Neuronal stem cell (in vitro differentiated cells): ENCODE data around the gene SINHCAF.

ENCODE experiments used
- DNase-seq: peaks from one replicate; pipeline ENCODE4 v3.0.0-alpha.2; 2013; ENCODE audit warnings: low spot score
- H2AFZ ChIP-seq: one replicate; pipeline ENCODE4 v1.6.1; 2013; ENCODE audit warnings: mild to moderate bottlenecking, low read length, inconsistent platforms
- H2AK5ac ChIP-seq: 2 replicates; pipeline ENCODE4 v1.6.1; 2013; ENCODE audit warnings: low read depth, mild to moderate bottlenecking, inconsistent platforms, low read length, moderate library complexity, mixed read lengths
- H2BK120ac ChIP-seq: 2 replicates; pipeline ENCODE4 v1.6.1; 2013; ENCODE audit warnings: low read depth, mild to moderate bottlenecking, inconsistent platforms, low read length, moderate library complexity, mixed read lengths
- H2BK12ac ChIP-seq: one replicate; pipeline ENCODE4 v1.6.1; 2013; ENCODE audit warnings: low read length, inconsistent platforms
- H2BK15ac ChIP-seq: 2 replicates; pipeline ENCODE4 v1.6.1; 2013; ENCODE audit warnings: mild to moderate bottlenecking, low read length, inconsistent platforms, mixed read lengths
- H2BK5ac ChIP-seq: one replicate; pipeline ENCODE4 v1.6.1; 2013; ENCODE audit warnings: inconsistent platforms, mild to moderate bottlenecking, low read length, moderate library complexity
- H3K14ac ChIP-seq: one replicate; pipeline ENCODE4 v1.6.1; 2013; ENCODE audit warnings: low read length, inconsistent platforms
- H3K18ac ChIP-seq: 2 replicates; pipeline ENCODE4 v1.6.1; 2013; ENCODE audit warnings: low read length, inconsistent platforms
- H3K23ac ChIP-seq: 2 replicates; pipeline ENCODE4 v1.6.1; 2013; ENCODE audit warnings: low read depth, mild to moderate bottlenecking, mixed read lengths, low read length, inconsistent platforms; ENCODE audit not compliant: poor library complexity
- H3K27ac ChIP-seq: replicated peaks from 3 replicates; pipeline ENCODE4 v1.5.1; 2013; ENCODE audit warnings: low read length, inconsistent platforms
- H3K27me3 ChIP-seq, 3 experiments: 2 replicates each; pipeline ENCODE4 v1.6.1; 2013; ENCODE audit warnings: low read length in 3 of 3, mild to moderate bottlenecking in 2 of 3, inconsistent platforms in 1 of 3, low read depth in 1 of 3, mixed read lengths in 1 of 3, moderate library complexity in 1 of 3; ENCODE audit not compliant: control insufficient read depth in 3 of 3, insufficient read depth in 3 of 3
- H3K36me3 ChIP-seq, 2 donors: replicated peaks in 1 of 2; 2 replicates each; pipeline ENCODE4 v1.6.1; 2013; ENCODE audit warnings: low read length in 2 of 2; ENCODE audit not compliant: control insufficient read depth in 2 of 2, insufficient read depth in 2 of 2
- H3K4ac ChIP-seq: 2 replicates; pipeline ENCODE4 v1.6.1; 2013; ENCODE audit warnings: inconsistent platforms, mild to moderate bottlenecking, low read length, moderate library complexity
- H3K4me1 ChIP-seq, 2 donors: 1 replicate in 1 of 2; 2 replicates in 1 of 2; pipeline ENCODE4 v1.6.1; 2013; ENCODE audit warnings: low read length in 2 of 2, low read depth in 1 of 2; ENCODE audit not compliant: control insufficient read depth in 2 of 2, insufficient read depth in 1 of 2
- H3K4me2 ChIP-seq: one replicate; pipeline ENCODE4 v1.6.1; 2013; ENCODE audit warnings: mild to moderate bottlenecking, low read length, inconsistent platforms; ENCODE audit not compliant: insufficient read depth, poor library complexity, severe bottlenecking
- H3K4me3 ChIP-seq, 2 donors: 2 replicates each; pipeline ENCODE4 v1.5.1; 2013; ENCODE audit warnings: low read length in 2 of 2, mild to moderate bottlenecking in 2 of 2, inconsistent platforms in 1 of 2, moderate library complexity in 1 of 2
- H3K79me1 ChIP-seq: one replicate; pipeline ENCODE4 v1.6.1; 2013; ENCODE audit warnings: low read depth, mild to moderate bottlenecking, inconsistent platforms, low read length, moderate library complexity
- H3K9ac ChIP-seq: one replicate; pipeline ENCODE4 v1.6.1; 2013; ENCODE audit warnings: mild to moderate bottlenecking, low read depth, low read length, inconsistent platforms; ENCODE audit not compliant: poor library complexity
- H3K9me3 ChIP-seq, 2 donors: replicated peaks in 1 of 2; 2 replicates each; pipeline versions ENCODE3 to v1.6.1; 2013; ENCODE audit warnings: low read length in 2 of 2, mild to moderate bottlenecking in 2 of 2, inconsistent platforms in 1 of 2, low read depth in 1 of 2, mixed read lengths in 1 of 2, moderate library complexity in 1 of 2; ENCODE audit not compliant: control insufficient read depth in 2 of 2, insufficient read depth in 1 of 2
- H4K8ac ChIP-seq: one replicate; pipeline ENCODE4 v1.6.1; 2013; ENCODE audit warnings: low read depth, mild to moderate bottlenecking, inconsistent platforms, low read length, moderate library complexity
- H4K91ac ChIP-seq: one replicate; pipeline ENCODE4 v1.6.1; 2013; ENCODE audit warnings: low read length, low read depth, mild to moderate bottlenecking, inconsistent platforms; ENCODE audit not compliant: poor library complexity
- WGBS, 2 donors: extraction: QIAGEN DNeasy Blood & Tissue Kit; methylation state at CpG; one replicate each; pipeline ENCODE4 v1.1.7; 2013; ENCODE audit warnings: missing lambda C conversion rate in 2 of 2, mixed read lengths in 1 of 2; ENCODE audit not compliant: insufficient read length in 2 of 2, insufficient replicate concordance in 1 of 2; ENCODE audit errors: extremely low coverage in 2 of 2; 5-methylcytosine and 5-hydroxymethylcytosine counted together

Gene SINHCAF

GRCh38 chr12:31316891-31317290 is 9.1 kb downstream of the SINHCAF start:
- no peak overlapping the region for H2BK15ac ChIP-seq
- H2BK120ac ChIP-seq, result no peak overlapping the region
- no peak overlapping the region for H2AK5ac ChIP-seq
- no peak overlapping the region for H2BK12ac ChIP-seq
- H3K4ac ChIP-seq, result no peak overlapping the region
- no peak overlapping the region for H3K9ac ChIP-seq
- no peak overlapping the region for H4K91ac ChIP-seq
- WGBS, 2 donors, result no CpG with 5 or more reads among the region's 3 CpGs
- H3K4me3 ChIP-seq, result no peak overlapping the region
- H3K14ac ChIP-seq, result no peak overlapping the region
- H3K27ac ChIP-seq, result no peak overlapping the region
- peaks cover 0 to 30% of the 10 kb centered on the region in 2 donors for H3K36me3 ChIP-seq
- no peak overlapping the region for H4K8ac ChIP-seq
- no peaks in the 10 kb centered on the region for H3K27me3 ChIP-seq
- no peak overlapping the region for H3K23ac ChIP-seq
- DNase-seq, result no peak
- no peak overlapping the region for H3K18ac ChIP-seq
- H3K9me3 ChIP-seq, result peaks cover 4 to 15% of the 10 kb centered on the region in 2 donors
- H3K4me2 ChIP-seq, result no peak overlapping the region
- peaks cover 8 to 20% of the 10 kb centered on the region in 2 donors for H3K4me1 ChIP-seq
- H3K79me1 ChIP-seq, result no peaks in the 10 kb centered on the region
- no peak overlapping the region for H2BK5ac ChIP-seq
- no peak overlapping the region for H2AFZ ChIP-seq

GRCh38 chr12:31315784-31316465 is 10.0 kb downstream of the SINHCAF start:
- peaks cover 4 to 24% of the 10 kb centered on the region in 2 donors for H3K9me3 ChIP-seq
- DNase-seq, result no peak
- H2BK12ac ChIP-seq, result no peak overlapping the region
- H2BK15ac ChIP-seq, result no peak overlapping the region
- no peak overlapping the region for H3K27ac ChIP-seq
- no peak overlapping the region for H3K23ac ChIP-seq
- H3K79me1 ChIP-seq, result no peaks in the 10 kb centered on the region
- no peak overlapping the region for H3K4me2 ChIP-seq
- H3K27me3 ChIP-seq, result no peaks in the 10 kb centered on the region
- H3K4me1 ChIP-seq, result peaks cover 8 to 10% of the 10 kb centered on the region in 2 donors
- H4K91ac ChIP-seq, result no peak overlapping the region
- no peak overlapping the region for H3K14ac ChIP-seq
- no peak overlapping the region for H2AFZ ChIP-seq
- no peak overlapping the region for H3K4ac ChIP-seq
- no peak overlapping the region for H3K9ac ChIP-seq
- H3K4me3 ChIP-seq, result no peak overlapping the region
- H3K18ac ChIP-seq, result no peak overlapping the region
- peaks cover 0 to 40% of the 10 kb centered on the region in 2 donors for H3K36me3 ChIP-seq
- WGBS, 2 donors, result no CpG with 5 or more reads among the region's 7 CpGs
- no peak overlapping the region for H4K8ac ChIP-seq
- no peak overlapping the region for H2BK120ac ChIP-seq
- H2BK5ac ChIP-seq, result no peak overlapping the region
- no peak overlapping the region for H2AK5ac ChIP-seq

DNA sequence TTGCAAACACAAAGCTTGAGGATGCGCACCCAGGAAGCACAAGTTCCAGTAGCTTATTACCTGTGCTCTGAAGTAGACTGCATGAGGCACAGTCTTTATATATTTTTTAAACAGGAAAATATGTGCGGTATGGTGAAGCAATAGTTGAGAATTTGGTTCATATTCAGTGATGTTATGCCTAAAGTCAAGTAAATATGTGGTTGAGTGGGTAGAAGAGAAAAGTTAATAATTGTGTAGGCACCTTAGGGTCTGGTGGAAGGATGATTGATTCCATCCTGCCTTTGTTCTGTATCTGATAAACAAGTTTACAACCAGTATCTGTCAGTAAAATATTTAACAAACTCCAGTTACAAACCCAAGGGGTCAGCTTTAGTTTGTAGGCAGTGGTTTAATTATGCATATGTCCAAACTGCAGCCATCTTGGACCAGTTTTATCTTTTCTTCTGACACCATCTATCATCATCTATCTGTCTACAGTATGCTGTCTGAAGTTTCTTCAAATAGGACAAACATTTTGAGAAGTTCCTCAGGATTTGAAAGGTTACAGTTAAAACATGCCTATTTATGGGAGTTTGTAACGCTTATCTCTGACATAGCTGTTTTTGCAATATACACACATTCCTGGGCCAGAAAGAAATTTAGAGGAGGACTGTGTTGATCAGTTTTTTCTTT is 10.8 kb downstream of the SINHCAF start:
- no peak overlapping the region for H3K4me2 ChIP-seq
- H3K4me1 ChIP-seq, result peaks cover 8% of the 10 kb centered on the region in 2 donors
- H3K23ac ChIP-seq, result no peak overlapping the region
- no peak overlapping the region for H4K8ac ChIP-seq
- no peak overlapping the region for H2BK15ac ChIP-seq
- no peak overlapping the region for H3K9ac ChIP-seq
- peaks cover 4 to 27% of the 10 kb centered on the region in 2 donors for H3K9me3 ChIP-seq
- no peaks in the 10 kb centered on the region for H3K79me1 ChIP-seq
- no peak overlapping the region for H2AK5ac ChIP-seq
- no peak overlapping the region for H3K4ac ChIP-seq
- no peak overlapping the region for H3K14ac ChIP-seq
- H2AFZ ChIP-seq, result no peak overlapping the region
- H2BK5ac ChIP-seq, result no peak overlapping the region
- H2BK120ac ChIP-seq, result no peak overlapping the region
- H3K27me3 ChIP-seq, result no peaks in the 10 kb centered on the region
- no peak overlapping the region for H4K91ac ChIP-seq
- H3K36me3 ChIP-seq, result peaks cover 0 to 47% of the 10 kb centered on the region in 2 donors
- no peak for DNase-seq
- no peak overlapping the region for H3K27ac ChIP-seq
- no peak overlapping the region for H3K18ac ChIP-seq
- WGBS, 2 donors, result no CpG with 5 or more reads among the region's 3 CpGs
- no peak overlapping the region for H3K4me3 ChIP-seq
- H2BK12ac ChIP-seq, result no peak overlapping the region

DNA sequence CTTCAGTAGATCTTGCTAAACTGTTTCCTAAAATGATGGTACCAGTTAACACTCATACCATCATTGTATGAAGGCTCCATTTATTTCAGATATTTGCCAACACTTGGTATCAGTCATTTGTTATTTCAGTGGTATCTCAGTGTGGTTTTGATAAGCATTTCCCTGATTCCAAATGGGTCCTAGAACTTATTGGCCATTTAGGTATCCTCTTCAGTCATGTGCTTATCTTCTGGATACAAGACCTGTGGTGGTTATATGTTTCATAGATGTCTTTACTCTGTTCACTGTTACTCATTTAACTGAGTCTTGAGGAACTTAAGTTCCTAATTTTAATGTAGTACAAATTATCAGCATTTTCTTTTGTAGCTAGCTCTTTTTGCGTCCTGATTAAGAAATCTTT is 13.5 kb downstream of the SINHCAF start:
- Histone ChIP-seq H2BK12ac (no peak overlapping the region), H3K9ac (no peak overlapping the region), H3K14ac (no peak overlapping the region), H3K9me3 (peaks cover 4 to 37% of the 10 kb centered on the region in 2 donors), H3K79me1 (no peaks in the 10 kb centered on the region), H3K4ac (no peak overlapping the region), H2AK5ac (no peak overlapping the region), H3K4me1 (no peaks in the 10 kb centered on the region), H3K27me3 (no peaks in the 10 kb centered on the region), H3K27ac (no peak overlapping the region), H3K23ac (no peak overlapping the region), H4K91ac (no peak overlapping the region), H2AFZ (no peak overlapping the region), H3K18ac (no peak overlapping the region), H2BK120ac (no peak overlapping the region), H2BK15ac (no peak overlapping the region), H2BK5ac (no peak overlapping the region), H4K8ac (no peak overlapping the region), H3K4me3 (no peak overlapping the region), H3K4me2 (no peak overlapping the region), H3K36me3 (peaks cover 0 to 71% of the 10 kb centered on the region in 2 donors)
- no peak for DNase-seq
- no CpG with 5 or more reads among the region's 1 CpG for WGBS, 2 donors
